ENCODE data around the gene MZT2A. TPM values are rescaled to one million over a fixed set of nuclear protein-coding genes. Genes with fewer than 3 reads are reported as not detected.
"Not testable (repeated sequence)": the region's sequence is repeated elsewhere in the genome, so short reads cannot be mapped to it uniquely, and the experiment has no call there.

Gene MZT2A
- total RNA-seq, 3 donors from 2014 or later (not counting 1 experiment from before 2014, with no cell fraction given): 37.7 to 47.0 (median 42.5) TPM

DNA sequence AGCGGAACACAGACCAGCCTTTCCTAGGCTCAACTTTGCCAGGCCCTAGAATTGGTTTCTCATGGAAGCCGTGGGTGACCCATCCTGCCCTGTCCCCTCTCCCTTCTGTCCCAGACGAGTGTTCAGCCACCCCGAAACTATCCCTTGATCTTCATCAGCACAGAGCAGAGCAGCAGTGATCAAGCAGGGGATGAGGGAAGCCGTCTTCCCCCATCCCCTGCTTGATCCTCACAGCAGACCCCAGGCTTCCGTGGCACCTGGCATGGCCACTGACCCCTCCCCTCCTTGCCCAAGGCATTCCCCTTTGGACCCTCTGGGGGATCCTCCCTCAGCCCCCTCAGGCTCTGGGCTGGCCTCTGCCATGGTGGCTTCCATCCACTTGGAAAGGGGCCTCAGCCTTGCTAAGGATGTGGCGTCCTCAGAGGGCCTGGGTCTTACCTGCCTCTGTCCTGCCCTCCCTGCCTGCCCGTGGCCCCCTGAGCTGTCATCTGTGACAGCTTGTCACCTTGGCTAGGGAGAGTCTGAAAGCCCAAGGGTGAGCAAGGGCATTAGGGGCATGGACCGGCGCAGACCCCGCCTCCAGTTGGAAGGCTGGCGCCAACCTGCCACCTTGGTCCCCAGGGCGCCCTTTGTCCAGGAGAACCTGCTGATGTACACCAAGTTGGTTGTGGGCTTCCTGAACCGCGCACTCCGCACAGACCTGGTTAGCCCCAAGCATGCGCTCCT, 25.1 kb upstream of the MZT2A start:
- no peaks in the 10 kb centered on the region for H3K9me3 ChIP-seq (ENCODE audit: control insufficient read depth, insufficient read depth, low read length)
- no peaks in the 10 kb centered on the region for H3K27me3 ChIP-seq (ENCODE audit: control insufficient read depth, insufficient read depth, low read length)
- no peak overlapping the region for H3K27ac ChIP-seq (ENCODE audit: low read length)
- DNase-seq (no peak), ATAC-seq (no peak)
- H3K27me3 Mint-ChIP-seq (ENCODE audit: low read depth in 2 of 2): no peaks in the 10 kb centered on the region
- 99% methylated on average over 17 of the region's 17 CpGs for WGBS (ENCODE audit: insufficient coverage)
- no peak for TF ChIP-seq CTCF (IDR thresholded peaks at IDR 0.05)
- H3K4me1 ChIP-seq (ENCODE audit: control insufficient read depth, insufficient read depth, low read length): peaks cover 31% of the 10 kb centered on the region
- H3K9me3 Mint-ChIP-seq: no peaks in the 10 kb centered on the region
- peaks cover 26% of the 10 kb centered on the region for H3K36me3 ChIP-seq (ENCODE audit: control insufficient read depth, insufficient read depth, low read length)
- H3K4me3 ChIP-seq (ENCODE audit: low read length): no peak overlapping the region
- peak overlapping the region in 1 of 2 donors; percentile 17 for H3K27ac Mint-ChIP-seq
- H3K4me1 Mint-ChIP-seq: peaks cover 15 to 32% of the 10 kb centered on the region in 2 donors
- intact Hi-C loops (cut with micrococcal nuclease): no loop called here
- H3K36me3 Mint-ChIP-seq: no peaks in the 10 kb centered on the region
- no peak overlapping the region for H3K4me3 Mint-ChIP-seq

GRCh38 chr2:131516621-131517020, 24.4 kb upstream of the MZT2A start:
- Histone ChIP-seq H3K36me3 (ENCODE audit: control insufficient read depth, insufficient read depth, low read length) (peaks cover 26% of the 10 kb centered on the region), H3K4me1 (ENCODE audit: control insufficient read depth, insufficient read depth, low read length) (peaks cover 31% of the 10 kb centered on the region)
- ATAC-seq; H3K27me3 ChIP-seq (ENCODE audit: control insufficient read depth, insufficient read depth, low read length); H3K4me3 ChIP-seq (ENCODE audit: low read length); DNase-seq; H3K9me3 ChIP-seq (ENCODE audit: control insufficient read depth, insufficient read depth, low read length); H3K27ac Mint-ChIP-seq; H3K36me3 Mint-ChIP-seq; H3K9me3 Mint-ChIP-seq; H3K4me3 Mint-ChIP-seq; H3K27me3 Mint-ChIP-seq (ENCODE audit: low read depth in 2 of 2); intact Hi-C loops (cut with micrococcal nuclease); H3K27ac ChIP-seq (ENCODE audit: low read length): not testable (repeated sequence)
- peaks cover 15 to 33% of the 10 kb centered on the region in 2 donors for H3K4me1 Mint-ChIP-seq
- WGBS (ENCODE audit: insufficient coverage): 89% methylated on average over 11 of the region's 11 CpGs

DNA sequence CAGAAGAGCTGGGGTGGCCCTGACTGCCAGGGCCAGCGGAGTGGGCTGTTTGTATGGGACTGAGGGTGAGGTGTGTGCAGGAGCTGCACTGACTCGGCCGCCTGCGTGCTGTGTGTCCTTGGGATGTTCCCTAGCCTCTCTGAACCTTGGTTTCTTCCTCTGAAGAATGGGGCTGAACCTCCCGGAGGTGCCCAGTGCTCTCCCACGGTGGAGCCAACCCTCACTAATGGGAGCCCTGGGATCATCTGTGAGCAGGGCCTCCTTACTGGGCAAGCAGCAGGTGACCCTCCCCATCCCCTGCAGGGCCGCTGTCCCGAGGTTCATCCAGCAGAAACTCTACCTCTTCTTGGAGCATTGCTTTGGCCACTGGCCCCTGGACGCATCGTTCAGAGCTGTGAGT, 23.8 kb upstream of the MZT2A start:
- peak in 1 of 3 donors; percentile 3 for ATAC-seq
- H3K27me3 ChIP-seq (ENCODE audit: control insufficient read depth, insufficient read depth, low read length): no peaks in the 10 kb centered on the region
- no peaks in the 10 kb centered on the region for H3K27me3 Mint-ChIP-seq (ENCODE audit: low read depth in 2 of 2)

GRCh38 chr2:131515235-131515634, 23.0 kb upstream of the MZT2A start:
- H3K9me3 ChIP-seq (ENCODE audit: control insufficient read depth, insufficient read depth, low read length); intact Hi-C loops (cut with micrococcal nuclease); H3K27me3 ChIP-seq (ENCODE audit: control insufficient read depth, insufficient read depth, low read length); H3K27me3 Mint-ChIP-seq (ENCODE audit: low read depth in 2 of 2); H3K27ac ChIP-seq (ENCODE audit: low read length); DNase-seq; H3K4me3 ChIP-seq (ENCODE audit: low read length); H3K9me3 Mint-ChIP-seq; H3K36me3 Mint-ChIP-seq: not testable (repeated sequence)
- H3K36me3 ChIP-seq (ENCODE audit: control insufficient read depth, insufficient read depth, low read length): peaks cover 26% of the 10 kb centered on the region
- 60% methylated on average over 10 of the region's 14 CpGs for WGBS (ENCODE audit: insufficient coverage)
- peak; percentile 19 to 39 (median 33) for ATAC-seq
- H3K4me3 Mint-ChIP-seq: peak overlapping the region; percentile 31
- peak overlapping the region; percentile 64 to 68 for H3K27ac Mint-ChIP-seq
- H3K4me1 ChIP-seq (ENCODE audit: control insufficient read depth, insufficient read depth, low read length): peaks cover 31% of the 10 kb centered on the region
- H3K4me1 Mint-ChIP-seq: peaks cover 15 to 33% of the 10 kb centered on the region in 2 donors

More for the DNA sequence above, 23.8 kb upstream of the MZT2A start:
- intact Hi-C loops (cut with micrococcal nuclease): no loop called here
- no peak for TF ChIP-seq CTCF (IDR thresholded peaks at IDR 0.05)
- H3K27ac ChIP-seq (ENCODE audit: low read length): no peak overlapping the region
- peaks cover 31% of the 10 kb centered on the region for H3K4me1 ChIP-seq (ENCODE audit: control insufficient read depth, insufficient read depth, low read length)
- H3K9me3 Mint-ChIP-seq: no peaks in the 10 kb centered on the region
- no peak overlapping the region for H3K27ac Mint-ChIP-seq
- H3K4me1 Mint-ChIP-seq: peaks cover 15 to 33% of the 10 kb centered on the region in 2 donors
- H3K4me3 Mint-ChIP-seq: no peak overlapping the region
- peaks cover 26% of the 10 kb centered on the region for H3K36me3 ChIP-seq (ENCODE audit: control insufficient read depth, insufficient read depth, low read length)
- H3K36me3 Mint-ChIP-seq: no peaks in the 10 kb centered on the region
- no peak overlapping the region for H3K4me3 ChIP-seq (ENCODE audit: low read length)
- 93% methylated on average over 8 of the region's 10 CpGs for WGBS (ENCODE audit: insufficient coverage)
- H3K9me3 ChIP-seq (ENCODE audit: control insufficient read depth, insufficient read depth, low read length): no peaks in the 10 kb centered on the region
- DNase-seq: no peak

DNA sequence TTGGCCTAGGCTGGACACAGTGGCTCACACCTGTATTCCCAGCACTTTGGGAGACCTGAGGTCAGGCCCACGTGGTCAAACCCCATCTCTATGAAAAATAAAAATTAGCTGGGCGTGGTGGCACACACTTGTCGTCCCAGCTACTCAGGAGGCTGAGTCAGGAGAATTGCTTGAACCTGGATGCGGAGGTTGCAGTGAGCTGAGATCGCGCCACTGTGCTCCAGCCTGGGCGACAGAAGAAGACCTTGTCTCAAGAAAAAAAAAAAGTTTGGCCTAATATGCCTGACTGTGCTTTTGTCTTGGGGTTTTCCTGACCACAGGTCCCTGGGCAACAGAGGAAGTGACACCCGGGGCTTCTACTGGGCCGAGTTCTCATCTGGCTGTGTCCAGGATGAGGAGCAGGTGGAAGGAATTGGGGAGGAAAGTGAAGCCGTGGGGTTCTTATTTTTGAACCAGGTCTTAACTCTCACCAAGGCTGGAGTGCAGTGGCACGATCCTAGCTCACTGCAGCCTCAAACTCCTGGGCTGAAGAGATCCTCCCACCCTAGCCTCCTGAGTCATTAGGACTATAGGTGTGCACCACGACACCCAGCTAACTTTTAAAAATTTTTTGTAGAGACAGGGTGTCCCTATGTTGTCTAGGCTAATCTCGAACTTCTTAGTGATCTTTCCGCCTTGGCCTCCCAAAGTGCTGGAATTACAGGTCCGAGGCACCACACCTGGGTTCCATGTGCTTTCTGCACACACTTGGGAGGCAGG, 22.4 kb upstream of the MZT2A start:
- ATAC-seq: peak; percentile 31 to 71 (median 65)
- Mint-ChIP-seq H3K27ac (peak overlapping the region; percentile 64 to 68), H3K4me3 (peak overlapping the region; percentile 47), H3K4me1 (peaks cover 15 to 33% of the 10 kb centered on the region in 2 donors)
- H3K36me3 Mint-ChIP-seq; H3K9me3 ChIP-seq (ENCODE audit: control insufficient read depth, insufficient read depth, low read length); H3K27me3 Mint-ChIP-seq (ENCODE audit: low read depth in 2 of 2); H3K9me3 Mint-ChIP-seq; H3K27ac ChIP-seq (ENCODE audit: low read length); H3K4me3 ChIP-seq (ENCODE audit: low read length); intact Hi-C loops (cut with micrococcal nuclease); DNase-seq; H3K27me3 ChIP-seq (ENCODE audit: control insufficient read depth, insufficient read depth, low read length): not testable (repeated sequence)
- Histone ChIP-seq H3K4me1 (ENCODE audit: control insufficient read depth, insufficient read depth, low read length) (peaks cover 31% of the 10 kb centered on the region), H3K36me3 (ENCODE audit: control insufficient read depth, insufficient read depth, low read length) (peaks cover 26% of the 10 kb centered on the region)
- WGBS (ENCODE audit: insufficient coverage): 51% methylated on average over 15 of the region's 15 CpGs

GRCh38 chr2:131511969-131512870, 20.0 kb upstream of the MZT2A start:
- H3K27ac ChIP-seq (ENCODE audit: low read length); H3K9me3 Mint-ChIP-seq; H3K4me3 Mint-ChIP-seq; H3K4me3 ChIP-seq (ENCODE audit: low read length); H3K27me3 ChIP-seq (ENCODE audit: control insufficient read depth, insufficient read depth, low read length); DNase-seq; ATAC-seq; H3K36me3 Mint-ChIP-seq; H3K27me3 Mint-ChIP-seq (ENCODE audit: low read depth in 2 of 2); H3K9me3 ChIP-seq (ENCODE audit: control insufficient read depth, insufficient read depth, low read length); intact Hi-C loops (cut with micrococcal nuclease): not testable (repeated sequence)
- Histone ChIP-seq H3K4me1 (ENCODE audit: control insufficient read depth, insufficient read depth, low read length) (peaks cover 31% of the 10 kb centered on the region), H3K36me3 (ENCODE audit: control insufficient read depth, insufficient read depth, low read length) (peaks cover 25% of the 10 kb centered on the region)
- Mint-ChIP-seq H3K4me1 (peaks cover 15 to 33% of the 10 kb centered on the region in 2 donors), H3K27ac (peak overlapping the region in 1 of 2 donors; percentile 77)
- WGBS (ENCODE audit: insufficient coverage): 82% methylated on average over 12 of the region's 17 CpGs

Measured in natural killer cell (primary cell).